Panc1 (cell line): ENCODE data around the gene ANKH. TPM values are rescaled to one million over a fixed set of nuclear protein-coding genes. Genes with fewer than 3 reads are reported as not detected.

Source experiments
- ATAC-seq: fragments of 200-7000 bp; cut with Tn5 transposase; 2 replicates; pipeline ENCODE4 v1.9.1; 2020; ENCODE audit warnings: mild to moderate bottlenecking, moderate library complexity
- BruUV-seq: library from RNA; stranded (reverse); fragments of 400-500 nt; replicated peaks from 2 replicates; lab custom pipeline; 2021; lab: Mats Ljungman, UMichigan
- CTCF ChIA-PET: fragments of 300-600 bp; sonication (Branson Sonifier 250); formaldehyde crosslinking; loops from one replicate; lab custom pipeline; 2022; ENCODE audit warnings: antibody characterized with exemption; lab: Charles Lee
- POLR2A ChIA-PET: fragments of 300-600 bp; sonication (Branson Sonifier 250); formaldehyde crosslinking; loops from one replicate; lab custom pipeline; 2022; ENCODE audit warnings: antibody characterized with exemption; lab: Charles Lee
- DNase-seq: peaks from one replicate; pipeline ENCODE4 v3.0.0-alpha.2; 2010; ENCODE audit warnings: low read depth, low spot score
- H3K27ac ChIP-seq: 2 replicates; pipeline ENCODE4 v1.5.1; 2011; ENCODE audit warnings: mild to moderate bottlenecking, low read length, inconsistent platforms
- H3K27me3 ChIP-seq: fragments of 200-500 bp; sonication (Bioruptor generic); 2 replicates; pipeline ENCODE4 v1.6.0; 2014; ENCODE audit warnings: low read length, inconsistent platforms; ENCODE audit not compliant: control insufficient read depth, insufficient read depth
- H3K36me3 ChIP-seq: fragments of 200-500 bp; sonication (Bioruptor generic); 2 replicates; pipeline ENCODE4 v1.5.1; 2014; ENCODE audit warnings: inconsistent platforms, mild to moderate bottlenecking, low read length, moderate library complexity; ENCODE audit not compliant: control insufficient read depth, insufficient read depth
- H3K4me1 ChIP-seq: 2 replicates; pipeline ENCODE4 v1.5.1; 2011; ENCODE audit warnings: inconsistent platforms, mild to moderate bottlenecking, low read length, moderate library complexity; ENCODE audit not compliant: control insufficient read depth, insufficient read depth
- H3K4me3 ChIP-seq, 2 experiments: 2 replicates each; pipeline ENCODE4 v1.5.1; 2011 to 2012; ENCODE audit warnings: low read depth in 2 of 2, low read length in 2 of 2, mild to moderate bottlenecking in 2 of 2, inconsistent platforms in 1 of 2, moderate library complexity in 1 of 2
- H3K9me3 ChIP-seq: fragments of 200-500 bp; sonication (Bioruptor generic); 2 replicates; pipeline ENCODE4 v1.5.1; 2014; ENCODE audit warnings: low read depth, mild to moderate bottlenecking, inconsistent platforms, low read length, moderate library complexity; ENCODE audit not compliant: control insufficient read depth, insufficient read depth
- CTCF ChIP-seq: fragments of 450-650 bp; IDR thresholded peaks from 2 replicates; pipeline ENCODE4 v1.5.1; 2017; ENCODE audit warnings: mild to moderate bottlenecking
- POLR2AphosphoS5 ChIP-seq: IDR thresholded peaks from 2 replicates; pipeline ENCODE4 v1.6.1; 2012; ENCODE audit warnings: mild to moderate bottlenecking, low read depth, low read length, moderate library complexity
- REST ChIP-seq, 2 experiments: IDR thresholded peaks; 2 replicates each; pipeline ENCODE4 v1.6.1; 2011 to 2012; ENCODE audit warnings: low read depth in 2 of 2, control low read depth in 1 of 2, low read length in 1 of 2, mild to moderate bottlenecking in 1 of 2, moderate library complexity in 1 of 2; ENCODE audit not compliant: insufficient read depth in 1 of 2
- SIN3A ChIP-seq: IDR thresholded peaks from 2 replicates; pipeline ENCODE4 v1.6.1; 2012; ENCODE audit warnings: low read depth, mild to moderate bottlenecking, low read length, moderate library complexity, borderline replicate concordance; ENCODE audit not compliant: insufficient read depth
- TCF7L2 ChIP-seq: IDR thresholded peaks from 2 replicates; pipeline ENCODE4 v1.6.1; 2011; ENCODE audit warnings: mild to moderate bottlenecking, low read depth, low read length, inconsistent platforms
- in situ Hi-C: cut with HindIII; loops from 2 replicates; pipeline ENCODE4 v1.10.0; 2016; ENCODE audit warnings: low sequenced_read_pairs, low pct_unique_long_range_greater_than_20kb
- intact Hi-C: fragments of 100-400 bp; cut with micrococcal nuclease; formaldehyde crosslinking; loops from one replicate; pipeline ENCODE4 v1.10.0; 2022; ENCODE audit not compliant: unreplicated experiment
- total RNA-seq: library from RNA; stranded (reverse); gene quantifications from one replicate; pipeline ENCODE4 v1.2.1, GENCODE V29; 2021; ENCODE audit not compliant: unreplicated experiment

The ANKH gene
- total RNA-seq, 1 experiment from 2014 or later, result 11.2 TPM

DNA sequence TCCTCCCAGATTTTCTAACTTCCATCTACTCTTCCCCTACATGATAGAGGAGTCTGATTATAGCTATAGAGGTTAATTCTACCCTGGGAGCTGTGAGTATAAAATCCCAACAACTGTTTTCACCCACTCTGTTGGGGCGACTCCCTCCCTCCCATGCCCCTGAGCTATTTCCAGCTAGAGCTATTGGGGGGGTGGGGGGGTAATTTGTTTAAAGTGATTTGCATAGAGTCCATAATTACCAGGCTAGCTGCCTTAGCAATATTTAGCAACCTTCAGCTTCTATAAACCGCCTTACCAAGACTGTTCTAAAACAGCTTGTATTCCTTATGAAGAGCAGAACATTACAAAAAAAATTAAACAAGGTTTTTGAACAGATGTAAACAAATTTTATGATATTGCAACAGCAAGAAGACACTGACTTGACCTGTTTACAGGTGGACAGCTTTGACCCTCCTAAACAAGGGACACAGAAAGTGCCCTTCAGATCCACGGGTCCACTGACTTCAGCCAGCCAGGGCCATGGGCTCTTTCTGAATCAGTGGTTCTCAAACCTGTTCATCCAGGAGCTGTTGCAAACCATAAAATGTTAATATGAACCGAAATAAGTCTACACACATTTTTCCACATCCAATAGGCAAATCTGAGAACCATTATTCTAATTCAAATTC, 108.9 kb downstream of the ANKH start:
- Histone ChIP-seq H3K36me3 (no peaks in the 10 kb centered on the region), H3K27me3 (no peaks in the 10 kb centered on the region), H3K9me3 (no peaks in the 10 kb centered on the region), H3K27ac (no peak overlapping the region), H3K4me1 (peaks cover under 1% of the 10 kb centered on the region; the same call in 1 of the 2 replicates), H3K4me3 (no peak overlapping the region)
- intact Hi-C loops (no loop called here), in situ Hi-C loops (no loop called here)
- ChIA-PET POLR2A (no interaction called here), CTCF (interaction anchor here (0.6 to 0.7 kb wide), 2 partner anchors 62 to 67 kb away, joined by 4 to 11 read pairs; no protein-coding TSS in a partner anchor)
- ATAC-seq, result no peak
- no peak for DNase-seq
- no peak for TF ChIP-seq CTCF
- TF ChIP-seq SIN3A, result no peak
- TF ChIP-seq POLR2AphosphoS5, result no peak
- TF ChIP-seq REST (IDR thresholded peaks at IDR 0.05; ENCODE audit: insufficient read depth in 1 of 2, low read depth in 2 of 2, low read length in 1 of 2), result no peak
- no peak for TF ChIP-seq TCF7L2
- BruUV-seq, result no TSS peak

GRCh38 chr5:14760548-14761002, 111.0 kb downstream of the ANKH start:
- no peak for DNase-seq
- no TSS peak for BruUV-seq
- ChIA-PET POLR2A (no interaction called here), CTCF (no interaction called here)
- in situ Hi-C loops (no loop called here), intact Hi-C loops (no loop called here)
- Histone ChIP-seq H3K4me3 (no peak overlapping the region), H3K36me3 (no peaks in the 10 kb centered on the region), H3K27me3 (no peaks in the 10 kb centered on the region), H3K27ac (no peak overlapping the region), H3K9me3 (no peaks in the 10 kb centered on the region), H3K4me1 (no peaks in the 10 kb centered on the region)
- no peak for ATAC-seq
- TF ChIP-seq SIN3A (no peak), POLR2AphosphoS5 (no peak), REST (IDR thresholded peaks at IDR 0.05; ENCODE audit: insufficient read depth in 1 of 2, low read depth in 2 of 2, low read length in 1 of 2) (no peak), CTCF (no peak), TCF7L2 (no peak)
